Stimulated activated CD4-positive, alpha-beta T cell treated with anti-CD3 and anti-CD28 coated beads, Interleukin-4, amount 100 ng/mL, for 48 hours (primary cell): ENCODE measurements around the gene ARSA.
"Not testable (repeated sequence)": the region's sequence is repeated elsewhere in the genome, so short reads cannot be mapped to it uniquely, and the experiment has no call there.

Experiments used
- DNase-seq, 2 donors: peaks; one replicate each; pipeline ENCODE4 v3.0.0-alpha.2; 2020; ENCODE audit warnings: low read depth in 2 of 2

Gene ARSA

DNA sequence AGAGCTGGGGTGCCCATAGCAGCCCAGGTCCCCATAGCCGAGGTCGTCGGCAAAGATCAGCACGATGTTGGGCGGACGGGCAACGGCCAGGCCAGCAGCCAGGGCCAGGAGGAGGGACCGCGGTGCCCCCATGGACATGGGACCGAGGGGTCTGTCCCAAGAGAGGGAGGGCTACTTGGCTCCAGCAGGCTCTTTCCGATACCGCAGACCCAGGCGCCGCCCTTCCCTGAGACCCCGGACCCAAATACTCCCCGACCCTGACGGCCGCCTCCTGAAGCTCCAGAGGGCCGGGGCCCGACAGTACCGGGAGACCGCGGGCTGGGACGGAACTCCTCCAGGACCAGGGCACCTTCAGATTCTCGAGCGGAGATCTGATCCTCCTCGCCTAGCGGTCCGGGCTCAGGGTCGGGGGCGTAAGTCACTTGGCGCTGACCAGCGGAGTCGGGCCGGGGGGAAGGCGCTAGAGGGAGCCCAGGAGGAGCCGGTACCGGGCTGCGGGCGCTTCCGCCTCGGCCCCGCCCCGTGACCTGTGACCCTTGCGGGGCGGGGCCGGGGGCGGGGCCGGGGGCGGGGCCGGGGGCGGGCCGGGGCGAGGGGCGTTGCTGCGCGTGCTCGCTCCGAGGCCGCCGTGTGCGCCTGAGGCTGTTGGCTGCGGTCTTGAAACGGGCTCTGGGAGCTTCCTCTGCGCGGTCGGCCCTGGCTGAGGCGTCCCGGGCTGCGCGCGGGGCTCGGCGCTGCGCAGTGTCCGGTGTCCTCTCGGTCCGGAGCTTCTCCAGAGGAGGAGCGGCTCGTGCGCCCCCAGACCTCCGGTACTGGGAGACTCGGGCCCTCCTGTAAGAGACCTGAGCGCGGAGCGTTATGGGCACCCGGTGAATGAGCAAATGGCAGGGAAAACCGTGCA lies at the start of gene ARSA:
Gene ARSA, minus strand, starts transcription at position 511 of the 901 bp plus-strand sequence. Its CDS starts 373 bp downstream, at position 138.
- DNase-seq = peak; percentile 57 to 60

DNA sequence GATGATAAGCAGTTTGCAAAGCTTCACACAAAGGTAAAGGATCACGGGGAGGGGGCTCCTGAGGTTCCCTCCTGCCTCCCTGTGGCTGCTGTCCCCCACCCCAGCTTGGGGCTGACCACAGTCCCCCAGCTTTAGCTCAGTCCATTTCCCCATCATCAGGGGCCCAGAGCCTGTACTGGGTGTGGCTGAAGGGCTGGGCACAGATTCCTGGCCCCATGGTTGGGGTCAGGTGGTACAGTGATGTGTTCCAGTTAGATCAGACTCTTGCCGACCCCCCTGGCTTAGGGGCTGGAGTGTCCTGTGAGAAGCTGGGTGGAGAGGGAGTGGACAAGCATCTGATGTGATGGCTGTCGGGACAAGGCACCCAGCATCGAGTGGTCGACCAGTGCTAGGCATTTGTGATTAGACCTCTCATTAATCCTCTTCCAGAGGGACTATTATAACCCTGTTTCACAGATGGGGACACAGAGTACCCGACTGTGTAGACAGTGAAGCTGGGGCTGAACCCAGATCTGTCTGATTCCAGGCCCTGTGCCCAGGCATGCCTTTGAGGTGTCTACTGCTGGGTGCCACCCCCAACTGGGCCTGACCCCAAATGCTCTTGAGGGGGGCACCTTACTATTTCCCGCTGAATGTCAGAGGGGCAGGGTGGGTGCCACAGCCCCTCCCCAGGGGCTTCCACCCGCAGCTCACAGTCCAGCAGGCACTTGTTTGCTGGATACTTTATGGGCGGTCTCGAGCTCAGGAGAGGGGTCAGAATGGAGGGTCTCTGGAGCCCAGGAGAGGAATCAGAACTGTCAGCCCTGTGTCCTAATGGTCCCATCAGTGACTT lies 48.9 kb upstream of the ARSA start:
- DNase-seq = no peak

DNA sequence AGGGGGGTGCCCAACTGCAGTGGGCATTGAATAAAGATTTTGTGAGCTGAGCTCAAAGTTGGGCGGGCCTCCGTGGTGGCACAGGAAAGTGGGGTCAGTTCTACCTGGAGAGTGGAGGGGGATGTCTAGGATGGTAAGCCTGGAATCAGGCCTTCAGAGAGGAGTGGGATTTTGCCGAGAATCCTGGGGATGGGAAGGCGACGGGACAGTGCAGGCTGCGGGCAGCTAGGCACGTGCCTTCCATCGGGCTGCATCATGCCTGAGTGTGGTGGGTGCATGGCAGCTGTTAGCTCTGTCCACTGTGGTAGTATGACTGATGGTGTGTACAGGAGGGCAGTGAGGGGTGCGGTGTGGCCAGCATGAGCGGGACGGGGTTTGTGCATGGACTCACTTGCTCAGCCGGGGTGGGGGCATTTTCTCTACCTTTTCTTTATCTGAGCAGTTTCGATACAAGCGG lies 48.3 kb upstream of the ARSA start:
- DNase-seq = no peak

DNA sequence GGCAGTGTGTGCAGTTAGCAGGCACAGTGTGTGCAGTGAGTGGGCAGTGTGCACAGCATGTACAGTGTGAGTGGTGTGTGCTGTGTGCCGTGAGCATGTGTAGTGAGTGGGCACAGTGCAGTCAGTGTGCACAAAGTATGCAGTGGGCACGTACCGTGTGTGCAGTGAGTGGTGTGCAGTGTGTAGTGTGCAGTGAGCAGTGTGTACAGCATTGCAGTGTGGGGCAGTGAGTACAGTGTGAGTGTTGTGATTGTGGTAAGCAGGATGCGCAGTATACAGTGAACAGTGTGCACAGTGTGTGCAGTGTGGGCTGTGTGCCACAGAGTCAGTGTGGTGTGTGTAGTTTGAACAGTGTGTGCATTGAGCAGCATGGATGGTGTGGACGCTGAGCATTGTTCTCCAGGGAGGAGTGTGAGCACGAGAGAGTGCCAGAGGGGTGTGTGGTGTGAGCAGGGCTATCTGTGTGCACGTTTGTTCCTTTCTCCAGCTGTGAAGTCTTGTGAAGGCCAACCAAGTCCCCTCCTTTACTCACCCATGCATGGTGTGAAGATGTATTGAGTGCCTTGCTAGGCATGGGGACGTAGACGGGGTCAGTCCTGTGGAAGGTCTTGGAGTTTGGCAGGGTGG lies 47.7 kb upstream of the ARSA start:
- DNase-seq = no peak

DNA sequence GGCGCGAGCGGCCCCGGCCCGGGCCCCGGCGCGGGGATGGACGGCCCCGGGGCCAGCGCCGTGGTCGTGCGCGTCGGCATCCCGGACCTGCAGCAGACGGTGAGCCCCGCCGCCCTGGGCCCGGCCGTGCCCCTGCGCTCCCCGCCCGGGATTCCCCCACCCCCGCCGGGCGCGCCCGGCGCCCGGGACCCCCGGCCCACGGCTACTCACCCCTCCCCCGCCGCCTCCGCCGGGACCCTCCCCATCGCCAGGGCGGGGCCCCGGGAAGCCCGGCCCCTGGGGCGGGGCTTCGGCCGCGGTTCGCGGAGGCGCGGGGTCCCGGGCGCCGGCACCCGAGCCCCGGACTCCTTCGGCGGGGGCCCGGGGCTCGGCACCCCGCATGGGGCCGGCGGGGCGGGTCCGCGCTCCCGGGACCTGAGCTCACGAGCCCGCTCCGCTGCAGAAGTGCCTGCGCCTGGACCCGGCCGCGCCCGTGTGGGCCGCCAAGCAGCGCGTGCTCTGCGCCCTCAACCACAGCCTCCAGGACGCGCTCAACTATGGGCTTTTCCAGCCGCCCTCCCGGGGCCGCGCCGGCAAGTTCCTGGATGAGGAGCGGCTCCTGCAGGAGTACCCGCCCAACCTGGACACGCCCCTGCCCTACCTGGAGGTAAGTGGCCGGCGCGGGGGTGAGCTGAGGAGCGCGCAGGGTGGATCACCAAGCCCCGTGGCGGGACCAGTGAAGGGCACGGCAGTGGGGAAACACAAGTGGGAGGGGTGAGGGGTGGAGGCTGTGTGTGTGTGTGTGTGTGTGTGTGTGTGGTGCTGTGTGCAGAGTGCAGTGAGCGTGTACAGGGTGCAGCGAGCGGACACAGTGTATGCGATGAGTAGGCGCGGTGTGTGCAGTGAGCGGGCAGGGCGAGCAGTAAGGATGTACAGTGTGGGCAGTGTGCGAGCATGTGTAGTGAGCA lies 46.9 kb upstream of the ARSA start:
- no peak for DNase-seq

DNA sequence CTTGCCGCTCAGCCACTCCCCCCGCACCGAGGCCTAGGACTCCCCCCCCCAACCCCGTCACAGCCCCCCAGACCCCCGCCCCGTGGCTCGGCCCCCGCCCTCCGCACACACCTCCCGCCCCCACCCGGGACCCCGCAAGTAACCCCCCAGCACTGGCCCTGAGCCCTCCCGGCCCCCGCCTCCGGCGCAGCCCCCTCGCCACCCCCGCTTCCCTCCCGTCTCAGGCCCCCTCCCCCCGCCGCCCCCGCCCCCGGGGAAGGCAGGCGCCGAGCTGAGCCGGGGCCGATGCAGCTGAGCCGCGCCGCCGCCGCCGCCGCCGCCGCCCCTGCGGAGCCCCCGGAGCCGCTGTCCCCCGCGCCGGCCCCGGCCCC lies 46.2 kb upstream of the ARSA start:
- DNase-seq = no peak

DNA sequence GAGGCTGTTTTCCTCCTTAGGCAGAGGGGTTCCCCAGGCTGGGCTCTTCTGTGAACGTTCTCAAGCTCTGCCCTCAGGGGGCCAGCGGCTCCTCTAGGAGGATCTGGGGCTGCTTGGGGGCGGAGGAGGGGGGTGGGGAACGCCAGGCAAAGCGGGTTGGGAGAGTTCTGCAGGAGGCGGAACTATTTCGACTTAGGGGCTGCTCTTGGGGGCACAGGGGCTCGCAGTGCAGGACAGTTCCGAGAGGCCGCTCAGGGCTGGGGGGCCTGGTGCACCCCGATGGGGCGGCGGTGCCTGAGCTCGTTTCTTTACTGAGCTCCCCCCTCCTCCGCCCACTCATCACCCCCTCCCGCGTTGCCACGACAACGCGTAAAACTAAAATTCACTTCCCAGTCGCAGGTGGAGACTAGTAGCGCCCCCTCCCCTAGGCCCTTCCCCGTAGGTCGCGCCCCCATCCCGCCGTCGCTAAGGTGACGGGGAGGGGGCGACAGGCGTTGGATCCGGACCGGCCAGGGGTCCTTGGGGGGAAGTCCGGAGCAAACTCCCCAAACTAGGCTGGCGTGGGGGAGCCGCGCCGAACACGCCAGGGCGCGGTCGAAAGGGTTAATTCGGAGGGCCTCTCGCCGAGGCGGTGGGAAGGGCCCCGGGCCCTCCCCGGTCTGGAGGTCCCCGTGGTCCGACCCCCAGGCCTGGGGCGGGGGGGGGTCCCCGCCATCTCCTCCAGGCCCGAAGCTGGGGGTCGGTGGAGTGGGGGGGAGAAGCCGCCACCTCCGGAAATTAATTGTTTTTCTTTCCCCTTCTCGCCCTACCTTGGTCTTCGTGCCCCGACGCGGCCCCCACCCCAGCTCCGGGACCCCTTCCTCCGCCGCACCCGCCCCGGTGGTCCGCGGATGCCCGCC lies 45.5 kb upstream of the ARSA start:
- DNase-seq = no peak

DNA sequence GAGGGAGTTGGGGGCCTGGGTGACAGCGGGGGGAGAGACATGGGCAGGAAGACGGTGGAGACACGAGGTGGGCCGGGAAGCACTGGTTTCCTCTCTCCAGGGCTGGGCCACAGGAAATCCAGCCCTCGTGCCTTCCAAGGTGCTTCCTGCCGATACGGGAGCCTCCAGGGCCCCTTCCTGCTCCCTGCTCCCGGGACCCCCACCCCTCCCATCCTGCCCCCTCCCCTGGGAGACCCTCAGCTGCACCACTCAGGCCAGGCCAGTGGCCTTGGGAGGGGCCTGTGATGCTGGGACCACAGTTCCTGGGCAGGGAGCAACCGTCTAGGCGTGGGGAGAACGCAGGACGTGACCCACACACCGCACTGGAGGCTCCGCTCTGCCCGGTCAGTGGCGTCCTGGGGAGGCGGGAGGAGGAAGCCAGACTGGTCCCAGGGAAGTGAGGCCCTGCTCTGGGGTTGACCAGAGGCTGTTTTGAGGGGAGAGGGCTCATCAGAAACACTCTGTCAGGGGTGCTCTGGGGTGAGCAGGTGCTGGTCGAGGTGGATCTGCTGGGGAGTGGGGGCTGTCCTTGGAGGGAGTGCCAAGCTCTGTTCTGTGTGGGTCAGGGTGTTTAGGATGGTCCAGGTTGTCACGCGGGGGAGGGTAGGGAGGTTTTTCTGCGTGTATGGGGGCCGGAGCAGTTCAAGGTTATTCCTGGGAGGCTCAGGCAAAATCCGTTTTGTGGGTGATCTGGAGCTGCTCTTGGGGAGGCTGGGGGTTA lies 44.7 kb upstream of the ARSA start, which contains the start of gene SHANK3:
Gene SHANK3, plus strand, starts transcription at position 353 of the 760 bp plus-strand sequence.
- DNase-seq = no peak

DNA sequence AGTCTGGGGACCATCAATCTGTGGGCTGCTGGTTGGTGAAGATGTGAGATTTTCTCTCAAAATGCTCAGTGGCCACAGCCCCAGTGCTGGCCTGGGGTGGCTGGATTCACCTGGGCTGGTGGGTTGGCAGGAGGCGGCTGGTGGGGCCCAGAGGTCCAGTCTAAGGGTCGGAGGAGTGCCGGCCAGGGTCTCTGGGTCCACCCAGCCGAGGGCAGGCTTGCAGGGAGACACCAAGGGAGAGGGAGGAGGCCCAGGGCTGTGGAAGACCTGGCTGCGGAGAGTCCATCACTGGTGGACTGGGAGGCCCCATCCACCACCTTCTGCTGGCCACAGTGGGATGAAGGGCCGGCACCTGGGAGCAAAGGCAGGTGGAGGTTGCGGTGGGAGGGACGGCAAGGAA lies 44.1 kb upstream of the ARSA start:
- no peak for DNase-seq

DNA sequence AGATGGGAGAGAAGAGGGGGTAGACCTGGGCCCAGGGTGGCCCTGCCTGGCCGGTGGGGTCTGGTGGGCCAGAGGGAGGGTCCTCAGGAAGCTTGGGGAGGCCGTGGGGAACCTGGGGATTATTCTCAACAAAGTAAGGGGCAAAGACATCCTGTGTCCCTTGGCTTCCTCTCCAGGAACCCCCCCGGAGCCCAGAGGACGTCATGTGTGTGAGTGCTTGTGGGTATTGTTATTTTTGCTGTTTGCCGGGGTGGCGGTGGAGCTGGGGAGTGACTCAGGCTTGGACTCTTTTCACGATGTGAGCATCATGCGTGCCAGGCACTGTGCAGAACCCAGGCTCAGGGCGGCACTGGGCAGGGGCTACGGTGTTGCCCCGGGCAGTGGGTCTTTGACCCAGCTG lies 43.7 kb upstream of the ARSA start:
- DNase-seq = no peak

DNA sequence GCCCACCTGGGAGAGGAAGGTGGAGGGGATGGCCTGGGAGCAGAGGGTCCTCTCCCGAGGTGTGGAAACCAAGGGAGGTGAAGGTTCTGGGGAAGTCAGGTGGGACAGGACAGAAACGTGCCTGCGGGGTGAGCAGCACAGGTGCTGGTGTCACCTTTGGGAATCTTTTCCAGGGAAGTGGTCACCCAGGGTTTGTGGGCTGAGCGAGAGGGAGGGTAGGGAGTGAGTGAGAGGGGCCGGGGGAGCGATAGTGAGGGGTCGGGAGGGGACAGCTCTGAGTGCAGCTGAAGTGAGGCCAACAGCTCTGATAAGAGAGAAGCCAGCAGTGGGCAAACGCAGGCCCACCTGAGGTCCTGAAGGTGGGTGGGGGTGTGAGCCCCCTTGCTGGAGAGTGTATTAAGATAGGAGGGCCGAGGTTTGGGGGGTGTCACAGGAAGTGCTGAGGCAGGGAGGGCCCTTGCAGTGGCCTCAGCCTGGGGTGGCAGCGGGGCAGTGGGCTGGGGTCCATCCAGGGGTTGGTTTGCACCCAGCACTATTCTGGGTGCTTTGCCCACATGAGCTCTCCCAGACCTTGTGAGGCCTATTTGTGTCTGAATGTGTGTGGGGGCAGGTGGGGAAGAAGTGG lies 43.1 kb upstream of the ARSA start:
- DNase-seq = no peak

DNA sequence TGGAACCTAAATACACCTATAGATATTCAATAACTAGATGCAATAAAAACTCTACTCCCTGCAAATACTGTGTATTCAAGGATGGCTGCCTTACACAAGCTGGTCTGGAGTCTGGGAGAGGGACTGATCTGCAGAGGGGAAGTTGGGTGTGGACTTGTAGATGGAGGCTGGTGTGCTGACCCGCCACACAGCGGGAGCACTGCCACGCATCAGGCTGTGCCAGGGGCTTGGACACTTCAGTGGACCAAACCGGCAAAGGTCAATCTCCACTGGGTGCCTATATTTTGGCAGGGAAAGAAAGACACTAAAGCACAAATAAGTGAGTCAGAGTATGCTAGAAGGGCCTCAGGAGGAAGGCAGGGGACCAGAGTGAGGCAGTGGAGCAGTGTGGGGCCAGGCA lies 42.6 kb upstream of the ARSA start:
- DNase-seq = no peak

DNA sequence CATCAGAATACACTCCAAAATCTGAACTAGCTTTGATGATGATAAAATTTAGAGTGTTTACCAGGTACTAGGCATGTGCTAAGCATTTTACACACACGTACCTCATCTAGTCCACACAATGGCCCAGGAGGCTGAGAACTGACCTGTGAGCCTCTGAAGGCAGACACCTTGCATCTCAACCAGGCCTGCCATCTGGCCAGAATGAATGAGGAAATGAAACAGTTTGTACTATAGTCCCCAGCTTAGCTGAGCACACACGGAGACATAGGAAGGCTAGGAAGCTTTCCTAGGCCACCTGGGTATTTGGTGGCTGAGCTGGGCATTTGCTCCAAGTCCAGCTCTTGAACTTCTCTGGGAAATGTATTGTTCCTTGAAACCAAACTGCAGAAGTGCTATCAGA lies 37.8 kb upstream of the ARSA start:
- no peak for DNase-seq

DNA sequence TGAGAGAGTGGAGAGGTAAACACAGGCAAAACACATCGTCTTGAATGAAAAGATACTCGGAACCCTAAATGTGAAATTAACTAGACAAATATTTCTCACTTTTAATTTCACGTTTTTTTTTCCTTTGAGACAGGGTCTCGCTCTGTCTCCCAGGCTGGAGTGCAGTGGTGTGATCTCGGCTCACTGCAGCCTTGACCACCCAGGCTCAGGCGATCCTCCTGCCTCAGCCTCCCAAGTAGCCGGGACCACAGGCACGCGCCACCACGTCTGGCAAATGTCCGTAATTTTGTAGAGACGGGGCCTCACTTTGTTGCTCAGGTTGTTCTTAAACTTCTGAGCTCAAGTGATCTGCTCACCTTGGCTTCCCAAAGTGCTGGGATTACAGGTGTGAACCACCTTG lies 37.3 kb upstream of the ARSA start:
- DNase-seq = no peak

DNA sequence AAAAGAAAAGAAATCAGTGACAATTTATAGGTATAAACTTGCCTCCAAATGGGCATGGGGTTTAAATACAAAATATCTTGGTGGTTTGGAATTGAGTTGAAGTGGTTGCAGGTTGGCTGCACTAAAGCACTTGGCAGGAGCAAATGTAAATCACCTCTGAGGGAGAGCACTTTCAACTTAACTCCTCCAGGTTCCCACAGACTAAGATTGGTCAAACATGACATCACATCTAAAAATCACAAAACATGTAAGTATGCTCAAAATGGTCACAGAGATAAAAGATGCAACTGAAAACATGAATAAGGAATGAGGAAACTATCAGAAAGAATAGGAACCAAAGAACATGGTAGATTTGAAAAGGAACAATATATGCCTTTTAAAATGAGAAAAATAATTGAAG lies 32.4 kb upstream of the ARSA start:
- DNase-seq = no peak

DNA sequence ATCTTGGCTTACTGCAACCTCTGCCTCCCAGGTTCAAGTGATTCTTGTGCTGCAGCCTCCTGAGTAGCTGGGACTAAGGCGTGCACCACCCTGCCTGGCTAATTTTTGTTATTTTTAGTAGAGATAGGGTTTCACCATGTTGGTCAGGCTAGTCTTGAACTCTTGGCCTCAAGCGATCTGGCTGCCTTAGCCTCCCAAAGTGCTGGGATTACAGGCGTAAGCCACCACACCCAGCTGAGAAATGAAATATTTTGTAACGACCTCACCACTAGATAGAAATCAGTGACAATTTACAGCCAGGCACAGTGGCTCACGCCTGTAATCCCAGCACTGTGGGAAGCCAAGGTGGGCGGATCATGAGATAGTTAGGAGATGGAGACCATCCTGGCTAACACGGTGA lies 31.8 kb upstream of the ARSA start:
- not testable (repeated sequence) for DNase-seq

DNA sequence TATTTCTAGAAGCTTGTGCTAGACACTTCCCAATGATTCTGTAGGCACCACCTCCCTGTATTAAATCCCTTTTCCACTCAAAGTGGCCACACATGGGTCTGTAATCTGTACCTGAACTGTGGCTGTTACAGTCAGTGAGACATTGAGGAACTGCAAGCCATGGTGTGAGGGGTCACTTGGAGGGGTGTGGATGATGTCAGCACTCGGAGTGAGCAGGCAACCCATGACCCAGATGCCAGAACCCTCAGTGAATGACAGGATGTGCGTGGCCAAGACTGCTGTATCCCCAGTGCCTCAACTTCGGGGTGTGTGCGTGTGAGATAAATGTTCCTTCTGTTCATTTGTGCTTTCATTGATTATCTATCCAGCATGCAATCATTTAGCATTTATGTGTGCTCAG lies 30.0 kb upstream of the ARSA start:
- DNase-seq = no peak

DNA sequence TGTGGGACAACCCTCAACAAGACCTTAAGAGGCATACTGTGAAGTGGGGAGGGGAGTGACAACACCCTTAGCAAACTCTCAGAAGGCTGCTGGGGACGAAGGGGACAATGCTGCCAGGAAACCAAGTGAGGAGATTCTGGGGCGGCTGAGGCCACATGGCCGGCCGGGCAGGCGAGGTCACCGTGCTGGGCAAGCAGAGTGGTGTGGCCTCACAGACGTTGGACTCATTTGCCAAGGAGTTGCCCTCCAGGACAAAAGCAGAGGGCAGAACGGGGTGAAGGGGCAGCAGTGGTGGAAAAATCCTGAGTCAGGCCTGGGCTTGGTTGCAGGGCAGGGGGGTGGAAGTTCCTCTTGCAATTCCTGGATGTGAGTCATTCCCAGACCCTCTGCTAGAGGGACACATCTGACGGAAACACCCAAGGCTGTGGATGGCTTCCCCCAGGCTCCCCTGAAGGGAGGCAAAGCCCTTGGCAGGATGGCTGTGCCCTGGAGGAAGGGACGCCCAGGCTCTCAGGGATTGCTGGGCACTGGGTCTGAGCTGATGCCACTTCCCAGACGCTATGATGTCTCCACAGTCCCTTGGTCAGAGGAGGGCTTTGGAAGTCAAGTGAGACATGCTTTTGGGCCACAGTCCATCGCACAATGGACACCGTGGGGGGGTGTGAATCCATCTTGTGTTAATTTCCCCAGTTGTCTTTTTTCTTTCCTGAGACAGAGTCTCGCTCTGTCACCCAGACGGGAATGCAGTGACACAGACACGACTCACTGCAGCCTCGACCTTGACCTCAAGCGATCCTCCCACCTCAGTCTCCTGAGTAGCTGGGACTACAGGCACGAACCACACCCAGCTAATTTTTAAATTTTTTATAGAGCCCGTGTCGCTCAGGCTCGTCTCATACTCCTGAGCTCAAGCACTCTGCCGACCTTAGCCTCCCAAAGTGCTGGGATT lies 28.4 kb upstream of the ARSA start:
- DNase-seq = no peak
